HG03378 (cell line): ENCODE data around the gene SRRM2.

Experiments
- ATAC-seq: cut with Tn5 transposase; IDR thresholded peaks from one replicate; pipeline ENCODE4 v1.9.1; 2021; ENCODE audit warnings: mild to moderate bottlenecking, moderate library complexity; ENCODE audit not compliant: unreplicated experiment

The SRRM2 gene

GRCh38 chr16:2752035-2752849 lies at the start of gene SRRM2:
Gene SRRM2 (plus strand): TSS chr16:2752638. CDS start chr16:2756365, 3,727 bp downstream.
- ATAC-seq, result peak; percentile 77

- ATAC-seq, result no peak
These were observed 49.3 kb upstream of the SRRM2 start for GRCh38 chr16:2702871-2703745.

GRCh38 chr16:2704166-2704982 lies 48.1 kb upstream of the SRRM2 start:
- no peak for ATAC-seq

- ATAC-seq, result no peak
These were observed 47.5 kb upstream of the SRRM2 start for GRCh38 chr16:2704983-2705275.

- no peak for ATAC-seq
These were observed 47.1 kb upstream of the SRRM2 start for GRCh38 chr16:2705351-2705750.

GRCh38 chr16:2706085-2706484 lies 46.4 kb upstream of the SRRM2 start:
- ATAC-seq, result no peak

GRCh38 chr16:2706611-2707311 lies 45.7 kb upstream of the SRRM2 start:
- ATAC-seq, result no peak

GRCh38 chr16:2707368-2708289 lies 44.8 kb upstream of the SRRM2 start:
- ATAC-seq, result no peak

GRCh38 chr16:2708290-2708639 lies 44.2 kb upstream of the SRRM2 start:
- no peak for ATAC-seq

- ATAC-seq, result no peak
These were observed 43.4 kb upstream of the SRRM2 start for GRCh38 chr16:2708955-2709587.

GRCh38 chr16:2709588-2709984 lies 42.9 kb upstream of the SRRM2 start:
- no peak for ATAC-seq

GRCh38 chr16:2710021-2710710 lies 42.3 kb upstream of the SRRM2 start:
- no peak for ATAC-seq

GRCh38 chr16:2710711-2711231 lies 41.7 kb upstream of the SRRM2 start:
- ATAC-seq, result no peak

GRCh38 chr16:2711370-2712062 lies 40.9 kb upstream of the SRRM2 start:
- ATAC-seq, result no peak

- ATAC-seq, result no peak
These were observed 40.4 kb upstream of the SRRM2 start for GRCh38 chr16:2712063-2712441.

GRCh38 chr16:2712546-2712945 lies 39.9 kb upstream of the SRRM2 start:
- ATAC-seq, result no peak

- ATAC-seq, result no peak
These were observed 38.9 kb upstream of the SRRM2 start for GRCh38 chr16:2713523-2713922.
